Esophagus squamous epithelium (tissue), 5 donors: ENCODE results near the gene CFAP74. TPM values are rescaled to one million over a fixed set of nuclear protein-coding genes. Genes with fewer than 3 reads are reported as not detected.

Source experiments
- DNase-seq: peaks from one replicate; lab custom pipeline; 2025; lab: John Stamatoyannopoulos, UW
- H3K27ac ChIP-seq, 4 donors: fragments of 200-600 bp; sonication (generic); one replicate each; pipeline ENCODE4 v1.5.1; 2016 to 2019; ENCODE audit warnings: mild to moderate bottlenecking in 1 of 4
- H3K27me3 ChIP-seq, 4 donors: fragments of 200-600 bp; sonication (generic); 1 replicate in 3 of 4; 2 replicates in 1 of 4; pipeline versions ENCODE4 v1.5.1 to v1.6.0; 2017 to 2021; ENCODE audit warnings: antibody characterized with exemption in 1 of 4
- H3K36me3 ChIP-seq, 3 donors: fragments of 200-600 bp; sonication (generic); one replicate each; pipeline ENCODE4 v1.5.1; 2016 to 2019
- H3K4me1 ChIP-seq, 3 donors: fragments of 200-600 bp; sonication (generic); one replicate each; pipeline ENCODE4 v1.5.1; 2017 to 2019
- H3K4me3 ChIP-seq, 4 donors: fragments of 200-600 bp; sonication (generic); 1 replicate in 3 of 4; 2 replicates in 1 of 4; pipeline ENCODE4 v1.5.1; 2016 to 2019; ENCODE audit warnings: mild to moderate bottlenecking in 2 of 4, moderate library complexity in 1 of 4
- H3K9me3 ChIP-seq, 3 donors: fragments of 200-600 bp; sonication (generic); one replicate each; pipeline ENCODE4 v1.5.1; 2016 to 2019
- POLR2A ChIP-seq, 4 donors: fragments of 450-650 bp; IDR thresholded peaks; one replicate each; pipeline ENCODE4 v1.6.1; 2017; ENCODE audit warnings: antibody characterized with exemption in 4 of 4, mild to moderate bottlenecking in 4 of 4, moderate library complexity in 3 of 4
- WGBS, 2 donors: methylation state at CpG; one replicate each; pipeline ENCODE4 v1.1.5; 2018; 5-methylcytosine and 5-hydroxymethylcytosine counted together
- intact Hi-C: fragments of 100-400 bp; cut with DNase I; formaldehyde crosslinking; loops from one replicate; pipeline ENCODE4 v1.15.0; 2022
- total RNA-seq, 4 donors: library from RNA; depleted of rRNA; stranded (reverse); fragments of >200 nt; gene quantifications; one replicate each; pipeline ENCODE4 v1.1.0, GENCODE V29; 2016
- TF ChIP-seq, protein P1 (sequence below), 6 experiments: fragments of 450-650 bp in 4 of 6; fragments of 200-600 bp in 2 of 6; sonication (generic) in 2 of 6; IDR thresholded peaks; one replicate each; pipeline ENCODE4 v1.5.1; 2016 to 2019; ENCODE audit warnings: antibody characterized with exemption in 6 of 6, mild to moderate bottlenecking in 4 of 6, moderate library complexity in 4 of 6
- donor health status: DM: yes; HTN: yes; CAD: no.

CFAP74 gene
- total RNA-seq, 4 donors from 2014 or later = not detected

DNA sequence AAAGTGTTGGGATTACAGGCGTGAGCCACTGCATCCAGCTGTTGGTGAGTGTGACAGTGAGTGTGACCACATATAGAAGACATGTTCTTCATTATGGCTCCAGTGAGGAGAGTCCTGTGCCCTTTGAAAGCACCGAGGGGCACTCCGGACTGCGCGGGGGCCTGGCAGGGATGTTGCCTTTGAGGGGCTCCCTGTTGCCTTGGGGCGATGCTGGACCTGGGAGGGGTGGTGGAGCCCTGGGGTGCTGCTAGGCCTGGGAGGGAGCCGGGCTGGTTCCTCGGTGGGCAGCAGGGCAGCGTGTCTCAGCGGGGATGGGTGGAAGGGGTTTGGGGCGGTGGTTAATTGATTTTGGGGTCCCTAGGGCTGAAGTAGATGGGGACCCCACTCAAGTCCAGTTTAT, 25.5 kb downstream of the CFAP74 start:
- no peak overlapping the region for H3K4me3 ChIP-seq
- H3K36me3 ChIP-seq = no peaks in the 10 kb centered on the region
- TF ChIP-seq, protein P1, sequence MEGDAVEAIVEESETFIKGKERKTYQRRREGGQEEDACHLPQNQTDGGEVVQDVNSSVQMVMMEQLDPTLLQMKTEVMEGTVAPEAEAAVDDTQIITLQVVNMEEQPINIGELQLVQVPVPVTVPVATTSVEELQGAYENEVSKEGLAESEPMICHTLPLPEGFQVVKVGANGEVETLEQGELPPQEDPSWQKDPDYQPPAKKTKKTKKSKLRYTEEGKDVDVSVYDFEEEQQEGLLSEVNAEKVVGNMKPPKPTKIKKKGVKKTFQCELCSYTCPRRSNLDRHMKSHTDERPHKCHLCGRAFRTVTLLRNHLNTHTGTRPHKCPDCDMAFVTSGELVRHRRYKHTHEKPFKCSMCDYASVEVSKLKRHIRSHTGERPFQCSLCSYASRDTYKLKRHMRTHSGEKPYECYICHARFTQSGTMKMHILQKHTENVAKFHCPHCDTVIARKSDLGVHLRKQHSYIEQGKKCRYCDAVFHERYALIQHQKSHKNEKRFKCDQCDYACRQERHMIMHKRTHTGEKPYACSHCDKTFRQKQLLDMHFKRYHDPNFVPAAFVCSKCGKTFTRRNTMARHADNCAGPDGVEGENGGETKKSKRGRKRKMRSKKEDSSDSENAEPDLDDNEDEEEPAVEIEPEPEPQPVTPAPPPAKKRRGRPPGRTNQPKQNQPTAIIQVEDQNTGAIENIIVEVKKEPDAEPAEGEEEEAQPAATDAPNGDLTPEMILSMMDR (IDR thresholded peaks at IDR 0.05) = no peak
- TF ChIP-seq POLR2A (IDR thresholded peaks at IDR 0.05) = no peak
- intact Hi-C loops = no loop called here
- DNase-seq = no peak
- no peaks in the 10 kb centered on the region for H3K9me3 ChIP-seq
- 57 to 68% methylated on average over 1 to 10 of the region's 11 CpGs for WGBS, 2 donors
- peaks cover 0 to 44% (median 0%) of the 10 kb centered on the region in 4 donors for H3K27me3 ChIP-seq
- no peaks in the 10 kb centered on the region for H3K4me1 ChIP-seq
- H3K27ac ChIP-seq = no peak overlapping the region

GRCh38 chr1:1976031-1976430, 27.6 kb downstream of the CFAP74 start:
- peaks cover 0 to 58% (median 0%) of the 10 kb centered on the region in 4 donors for H3K27me3 ChIP-seq
- TF ChIP-seq POLR2A (IDR thresholded peaks at IDR 0.05) = no peak
- TF ChIP-seq, protein P1 (IDR thresholded peaks at IDR 0.05) = no peak
- H3K4me1 ChIP-seq = no peaks in the 10 kb centered on the region
- no peak overlapping the region for H3K4me3 ChIP-seq
- no peak for DNase-seq
- 82 to 100% methylated on average over 1 to 10 of the region's 19 CpGs for WGBS, 2 donors
- no peak overlapping the region for H3K27ac ChIP-seq
- intact Hi-C loops = no loop called here
- no peaks in the 10 kb centered on the region for H3K36me3 ChIP-seq
- no peaks in the 10 kb centered on the region for H3K9me3 ChIP-seq

DNA sequence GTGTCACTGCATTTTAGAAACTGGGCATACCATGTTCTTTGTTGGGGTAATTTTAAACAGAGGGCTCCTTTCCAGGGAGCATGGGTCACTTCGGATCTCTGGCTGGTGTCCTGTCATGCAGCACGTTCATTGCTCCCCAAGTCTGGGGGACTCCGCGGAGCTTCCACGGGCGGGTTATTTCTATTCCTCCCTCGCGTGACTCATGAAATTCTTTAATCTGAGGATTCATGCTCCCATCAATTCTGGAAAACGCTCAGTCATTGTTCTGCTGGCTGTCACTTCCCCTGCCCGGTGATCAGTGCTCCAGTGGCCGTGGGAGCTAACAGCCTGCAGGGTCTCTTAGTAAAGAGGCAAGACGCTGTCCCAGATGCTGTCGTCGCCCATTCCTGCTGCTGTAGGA, 28.1 kb downstream of the CFAP74 start:
- TF ChIP-seq, protein P1 (IDR thresholded peaks at IDR 0.05) = no peak
- no peak for TF ChIP-seq POLR2A (IDR thresholded peaks at IDR 0.05)
- no peaks in the 10 kb centered on the region for H3K36me3 ChIP-seq
- intact Hi-C loops = no loop called here
- 71% methylated on average over 12 to 14 of the region's 14 CpGs for WGBS, 2 donors
- no peak overlapping the region for H3K4me3 ChIP-seq
- H3K9me3 ChIP-seq = no peaks in the 10 kb centered on the region
- peaks cover 0 to 58% (median 0%) of the 10 kb centered on the region in 4 donors for H3K27me3 ChIP-seq
- H3K27ac ChIP-seq = no peak overlapping the region
- DNase-seq = no peak
- peaks cover 0 to 2% (median 0%) of the 10 kb centered on the region in 3 donors for H3K4me1 ChIP-seq

- WGBS, 2 donors = 89 to 90% methylated on average over 12 to 14 of the region's 22 CpGs
- no peaks in the 10 kb centered on the region for H3K36me3 ChIP-seq
- peaks cover 0 to 58% (median 0%) of the 10 kb centered on the region in 4 donors for H3K27me3 ChIP-seq
- no peak for DNase-seq
- H3K4me3 ChIP-seq = no peak overlapping the region
- intact Hi-C loops = no loop called here
- no peak for TF ChIP-seq POLR2A (IDR thresholded peaks at IDR 0.05)
- TF ChIP-seq, protein P1 (IDR thresholded peaks at IDR 0.05) = no peak
- no peak overlapping the region for H3K27ac ChIP-seq
- peaks cover 0 to under 1% (median 0%) of the 10 kb centered on the region in 3 donors for H3K9me3 ChIP-seq
- peaks cover 0 to 9% (median 0%) of the 10 kb centered on the region in 3 donors for H3K4me1 ChIP-seq
These were observed 28.8 kb downstream of the CFAP74 start for GRCh38 chr1:1974834-1975233.

DNA sequence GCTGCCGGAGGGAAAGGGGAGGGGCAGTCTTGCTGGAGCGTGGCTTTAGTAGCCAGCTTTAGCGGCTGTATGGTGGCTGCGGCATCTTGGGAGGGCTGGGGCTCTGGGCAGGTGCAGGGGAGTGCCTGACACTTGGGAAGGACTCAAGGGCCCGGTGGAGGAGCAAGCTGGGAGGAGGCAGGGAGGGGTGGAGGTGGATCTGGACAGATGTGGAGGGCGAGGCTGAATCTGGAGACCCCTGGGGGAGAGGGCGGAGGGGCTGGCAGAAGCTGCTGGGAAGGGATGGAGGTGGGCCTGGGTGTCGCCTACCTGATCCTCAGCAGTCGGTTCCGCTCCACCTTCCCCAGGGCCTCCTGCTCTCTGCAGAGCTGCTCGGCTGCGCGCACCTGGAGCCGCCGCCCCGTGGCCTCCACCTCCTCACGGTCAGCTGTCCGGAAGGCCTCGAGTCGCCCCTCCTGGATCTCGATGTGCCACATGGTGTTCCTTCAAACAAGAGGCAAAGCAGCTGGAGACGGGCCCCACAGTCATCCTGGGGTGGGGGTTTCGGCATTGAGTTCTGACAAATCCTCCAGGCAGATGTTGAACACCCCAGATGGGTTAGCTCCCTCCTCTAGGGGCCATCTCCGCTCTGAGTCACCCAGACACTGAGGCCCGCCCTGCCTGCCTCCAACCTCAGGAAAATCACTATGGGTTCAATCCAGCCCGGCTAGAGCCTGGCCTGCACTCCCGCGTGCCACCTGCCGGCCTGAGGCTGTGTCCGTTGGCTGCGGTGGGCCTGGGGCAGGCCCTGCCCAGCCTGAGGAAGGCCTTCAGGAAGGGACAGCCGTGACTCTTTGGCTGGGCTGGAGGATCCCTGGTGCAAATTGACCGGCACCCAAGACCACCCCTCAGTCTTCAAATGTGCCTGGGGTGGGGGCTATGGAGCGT, 29.6 kb downstream of the CFAP74 start:
- Histone ChIP-seq H3K27me3 (peaks cover 0 to 58% (median 0%) of the 10 kb centered on the region in 4 donors), H3K4me3 (no peak overlapping the region), H3K4me1 (peaks cover 0 to 12% (median 0%) of the 10 kb centered on the region in 3 donors), H3K9me3 (peaks cover 0 to 9% (median 0%) of the 10 kb centered on the region in 3 donors), H3K27ac (no peak overlapping the region), H3K36me3 (no peaks in the 10 kb centered on the region)
- intact Hi-C loops = no loop called here
- WGBS, 2 donors = 67 to 82% methylated on average over 19 to 20 of the region's 34 CpGs
- DNase-seq = no peak
- TF ChIP-seq, protein P1 (IDR thresholded peaks at IDR 0.05) = no peak
- TF ChIP-seq POLR2A (IDR thresholded peaks at IDR 0.05) = no peak
